HG02610 (cell line): ENCODE results near the gene UBR3.
"Not testable (repeated sequence)": the region's sequence is repeated elsewhere in the genome, so short reads cannot be mapped to it uniquely, and the experiment has no call there.

Experiments
- ATAC-seq: cut with Tn5 transposase; IDR thresholded peaks from one replicate; pipeline ENCODE4 v1.9.1; 2021; ENCODE audit warnings: mild to moderate bottlenecking, moderate library complexity; ENCODE audit not compliant: unreplicated experiment

The UBR3 gene

GRCh38 chr2:169865492-169865891, 38.2 kb downstream of the UBR3 start:
- ATAC-seq = no peak

GRCh38 chr2:169866230-169866629, 39.0 kb downstream of the UBR3 start:
- ATAC-seq = not testable (repeated sequence)

- ATAC-seq = no peak
Measured at GRCh38 chr2:169867579-169867978, 40.3 kb downstream of the UBR3 start.

- no peak for ATAC-seq
Measured at GRCh38 chr2:169868951-169869350, 41.7 kb downstream of the UBR3 start.

- ATAC-seq = not testable (repeated sequence)
Measured at GRCh38 chr2:169871369-169871768, 44.1 kb downstream of the UBR3 start.

GRCh38 chr2:169871994-169872393, 44.7 kb downstream of the UBR3 start:
- no peak for ATAC-seq

- no peak for ATAC-seq
Measured at GRCh38 chr2:169877398-169877797, 50.1 kb downstream of the UBR3 start.

- no peak for ATAC-seq
Measured at GRCh38 chr2:169887120-169887519, 59.9 kb downstream of the UBR3 start.

GRCh38 chr2:169891593-169892298, 64.5 kb downstream of the UBR3 start:
- no peak for ATAC-seq

GRCh38 chr2:169892951-169893350, 65.7 kb downstream of the UBR3 start:
- ATAC-seq = no peak

GRCh38 chr2:169895294-169895985, 68.2 kb downstream of the UBR3 start:
- no peak for ATAC-seq

GRCh38 chr2:169897834-169898233, 70.6 kb downstream of the UBR3 start:
- no peak for ATAC-seq

- ATAC-seq = not testable (repeated sequence)
Measured at GRCh38 chr2:169900103-169900502, 72.8 kb downstream of the UBR3 start.

GRCh38 chr2:169900686-169901085, 73.4 kb downstream of the UBR3 start:
- no peak for ATAC-seq

GRCh38 chr2:169906731-169907130, 79.5 kb downstream of the UBR3 start:
- ATAC-seq = no peak

GRCh38 chr2:169909376-169909775, 82.1 kb downstream of the UBR3 start:
- no peak for ATAC-seq

- ATAC-seq = no peak
Measured at GRCh38 chr2:169910109-169910799, 83.0 kb downstream of the UBR3 start.

GRCh38 chr2:169911119-169911518, 83.9 kb downstream of the UBR3 start:
- no peak for ATAC-seq

GRCh38 chr2:169916623-169917022, 89.4 kb downstream of the UBR3 start:
- no peak for ATAC-seq

- no peak for ATAC-seq
Measured at GRCh38 chr2:169923977-169924376, 96.7 kb downstream of the UBR3 start.

- no peak for ATAC-seq
Measured at GRCh38 chr2:169925968-169926367, 98.7 kb downstream of the UBR3 start.

- ATAC-seq = no peak
Measured at GRCh38 chr2:169928463-169928864, 101.2 kb downstream of the UBR3 start.
